HG02938 (cell line): ENCODE measurements around the gene PPP2R2D.

Experiments
- ATAC-seq: cut with Tn5 transposase; IDR thresholded peaks from one replicate; pipeline ENCODE4 v1.9.1; 2021; ENCODE audit warnings: mild to moderate bottlenecking, moderate library complexity; ENCODE audit not compliant: unreplicated experiment

PPP2R2D gene

GRCh38 chr10:131994435-131994834 is 93.6 kb downstream of the PPP2R2D start:
- ATAC-seq: no peak

GRCh38 chr10:131996466-131997365 is 95.9 kb downstream of the PPP2R2D start:
- no peak for ATAC-seq

GRCh38 chr10:131997366-131998049 is 96.7 kb downstream of the PPP2R2D start:
- ATAC-seq: no peak

- ATAC-seq: no peak
Measured at GRCh38 chr10:131998050-131998844, 97.4 kb downstream of the PPP2R2D start.

- ATAC-seq: no peak
Measured at GRCh38 chr10:131998845-131999681, 98.3 kb downstream of the PPP2R2D start.

- no peak for ATAC-seq
Measured at GRCh38 chr10:132001238-132001972, 100.6 kb downstream of the PPP2R2D start.

- no peak for ATAC-seq
Measured at GRCh38 chr10:132002004-132002403, 101.2 kb downstream of the PPP2R2D start.

- ATAC-seq: no peak
Measured at GRCh38 chr10:132003282-132003924, 102.6 kb downstream of the PPP2R2D start.

- ATAC-seq: no peak
Measured at GRCh38 chr10:132004052-132004451, 103.2 kb downstream of the PPP2R2D start.

GRCh38 chr10:132005147-132005546 is 104.3 kb downstream of the PPP2R2D start:
- no peak for ATAC-seq

GRCh38 chr10:132006966-132007365 is 106.2 kb downstream of the PPP2R2D start:
- no peak for ATAC-seq

GRCh38 chr10:132007681-132008080 is 106.9 kb downstream of the PPP2R2D start:
- no peak for ATAC-seq
